Neural cell (in vitro differentiated cells): ENCODE measurements around the gene ERC2.
A peak's percentile ranks its signal among the peaks of the same experiment; 100 is the strongest.

Source experiments
- CTCF ChIP-seq: fragments of 450-650 bp; IDR thresholded peaks from 2 replicates; pipeline ENCODE4 v1.5.1; 2014; ENCODE audit warnings: antibody characterized with exemption, mild to moderate bottlenecking, moderate library complexity; ENCODE audit not compliant: poor library complexity, severe bottlenecking
- EP300 ChIP-seq: fragments of 450-650 bp; conservative IDR thresholded peaks from 2 replicates; pipeline ENCODE4 v1.6.1; 2014; ENCODE audit warnings: antibody characterized with exemption, mild to moderate bottlenecking, moderate library complexity; ENCODE audit not compliant: poor library complexity, severe bottlenecking
- EZH2 ChIP-seq: fragments of 200-600, 300-800 bp; shearing (Covaris generic), sonication (generic); IDR thresholded peaks from 2 replicates; pipeline ENCODE4 v1.6.1; 2014; ENCODE audit warnings: antibody characterized with exemption, low read length, borderline replicate concordance, mild to moderate bottlenecking; ENCODE audit not compliant: insufficient read depth, poor library complexity, severe bottlenecking
- POLR2AphosphoS5 ChIP-seq: IDR thresholded peaks from 2 replicates; pipeline ENCODE4 v1.6.1; 2012

- TF ChIP-seq POLR2AphosphoS5 (peak; percentile 40), CTCF (no peak), EZH2 (no peak), EP300 (no peak)
These were observed 605.2 kb downstream of the ERC2 start for GRCh38 chr3:55863028-55863427.
